ENCODE results near the gene KCNQ1. TPM values are rescaled to one million over a fixed set of nuclear protein-coding genes. Genes with fewer than 3 reads are reported as not detected.

The KCNQ1 gene
- total and polyA plus RNA-seq, 2 of the 13 experiments (the other 11 are each of a cell fraction or from before 2014, with no cell fraction given): 0.02 to 0.08 TPM

DNA sequence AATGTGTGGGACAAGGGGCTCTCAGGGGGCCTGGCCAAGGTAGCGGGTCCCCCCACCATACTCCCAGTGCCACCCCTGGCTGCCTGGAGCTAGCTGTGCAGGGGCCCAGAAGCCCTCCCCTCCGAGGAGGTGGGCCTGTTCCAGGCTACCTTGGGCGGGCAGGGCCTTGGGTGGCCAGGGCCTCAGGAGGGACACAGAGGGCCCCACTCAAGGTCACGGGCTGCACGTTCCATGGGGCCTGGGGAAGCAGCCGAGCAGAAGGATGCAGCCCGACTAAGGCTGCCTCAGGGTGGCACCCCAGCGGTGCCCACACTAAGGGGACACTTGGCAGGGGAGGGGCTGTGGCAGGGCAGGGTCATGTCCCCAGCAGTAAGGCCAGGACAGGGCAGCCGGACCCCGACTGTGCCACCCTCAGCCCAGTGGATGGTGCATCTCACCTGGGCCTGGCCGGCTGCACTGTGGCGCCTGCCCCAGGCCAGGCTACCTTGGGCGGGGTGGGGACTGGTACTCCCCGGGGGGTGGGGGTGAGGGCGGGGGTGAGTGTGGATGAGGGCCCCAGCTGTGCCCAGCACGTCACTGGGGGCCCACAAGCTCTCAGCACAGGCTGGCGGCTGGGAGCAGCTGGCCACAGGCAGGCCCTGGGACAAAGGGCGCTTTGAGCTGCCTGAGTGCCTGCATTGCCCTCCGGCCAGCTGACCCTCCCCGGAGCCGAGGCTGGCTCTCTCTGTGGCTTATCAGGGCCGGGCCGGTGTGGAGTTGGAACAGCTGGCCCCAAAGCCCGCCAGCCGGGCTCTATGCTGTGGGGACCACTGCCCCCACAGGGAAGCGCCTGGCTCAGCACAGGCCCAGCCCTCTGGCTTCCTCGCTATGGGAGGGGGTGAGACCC, 117.1 kb downstream of the KCNQ1 start (continued):
- peak; percentile 54; the same call in 1 of the 2 replicates for TF ChIP-seq KDM6A (CRISPR knock-in tag; IDR thresholded peaks at IDR 0.05; ENCODE audit: low read depth)
- TF ChIP-seq FOXA3 (CRISPR knock-in tag; IDR thresholded peaks at IDR 0.05): peak; percentile 13; the same call in 1 of the 2 replicates
- no peak for TF ChIP-seq RARA (CRISPR knock-in tag; IDR thresholded peaks at IDR 0.05)
- TF ChIP-seq, protein P1, sequence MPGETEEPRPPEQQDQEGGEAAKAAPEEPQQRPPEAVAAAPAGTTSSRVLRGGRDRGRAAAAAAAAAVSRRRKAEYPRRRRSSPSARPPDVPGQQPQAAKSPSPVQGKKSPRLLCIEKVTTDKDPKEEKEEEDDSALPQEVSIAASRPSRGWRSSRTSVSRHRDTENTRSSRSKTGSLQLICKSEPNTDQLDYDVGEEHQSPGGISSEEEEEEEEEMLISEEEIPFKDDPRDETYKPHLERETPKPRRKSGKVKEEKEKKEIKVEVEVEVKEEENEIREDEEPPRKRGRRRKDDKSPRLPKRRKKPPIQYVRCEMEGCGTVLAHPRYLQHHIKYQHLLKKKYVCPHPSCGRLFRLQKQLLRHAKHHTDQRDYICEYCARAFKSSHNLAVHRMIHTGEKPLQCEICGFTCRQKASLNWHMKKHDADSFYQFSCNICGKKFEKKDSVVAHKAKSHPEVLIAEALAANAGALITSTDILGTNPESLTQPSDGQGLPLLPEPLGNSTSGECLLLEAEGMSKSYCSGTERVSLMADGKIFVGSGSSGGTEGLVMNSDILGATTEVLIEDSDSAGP (CRISPR knock-in tag; IDR thresholded peaks at IDR 0.05; ENCODE audit: borderline replicate concordance): peak; percentile 61; the same call in 1 of the 2 replicates
- TF ChIP-seq ZC3H4 (CRISPR knock-in tag; IDR thresholded peaks at IDR 0.05; ENCODE audit: borderline replicate concordance): no peak
- no peak for TF ChIP-seq TCF12 (IDR thresholded peaks at IDR 0.05)
- TF ChIP-seq TCF12 (CRISPR knock-in tag; IDR thresholded peaks at IDR 0.05): no peak
- TF ChIP-seq PREB (CRISPR knock-in tag; IDR thresholded peaks at IDR 0.05): no peak
- no peak for TF ChIP-seq ZBTB8A (CRISPR knock-in tag; IDR thresholded peaks at IDR 0.05; ENCODE audit: borderline replicate concordance, low read depth)
- TF ChIP-seq PBX2 (CRISPR knock-in tag; IDR thresholded peaks at IDR 0.05): no peak
- no peak for TF ChIP-seq NFIC (IDR thresholded peaks at IDR 0.05; ENCODE audit: low read length)
- TF ChIP-seq ZBTB20 (CRISPR knock-in tag; IDR thresholded peaks at IDR 0.05; ENCODE audit: borderline replicate concordance, low read depth): no peak
- TF ChIP-seq ZNF790 (CRISPR knock-in tag; IDR thresholded peaks at IDR 0.05; ENCODE audit: borderline replicate concordance): no peak
- TF ChIP-seq, protein P2, sequence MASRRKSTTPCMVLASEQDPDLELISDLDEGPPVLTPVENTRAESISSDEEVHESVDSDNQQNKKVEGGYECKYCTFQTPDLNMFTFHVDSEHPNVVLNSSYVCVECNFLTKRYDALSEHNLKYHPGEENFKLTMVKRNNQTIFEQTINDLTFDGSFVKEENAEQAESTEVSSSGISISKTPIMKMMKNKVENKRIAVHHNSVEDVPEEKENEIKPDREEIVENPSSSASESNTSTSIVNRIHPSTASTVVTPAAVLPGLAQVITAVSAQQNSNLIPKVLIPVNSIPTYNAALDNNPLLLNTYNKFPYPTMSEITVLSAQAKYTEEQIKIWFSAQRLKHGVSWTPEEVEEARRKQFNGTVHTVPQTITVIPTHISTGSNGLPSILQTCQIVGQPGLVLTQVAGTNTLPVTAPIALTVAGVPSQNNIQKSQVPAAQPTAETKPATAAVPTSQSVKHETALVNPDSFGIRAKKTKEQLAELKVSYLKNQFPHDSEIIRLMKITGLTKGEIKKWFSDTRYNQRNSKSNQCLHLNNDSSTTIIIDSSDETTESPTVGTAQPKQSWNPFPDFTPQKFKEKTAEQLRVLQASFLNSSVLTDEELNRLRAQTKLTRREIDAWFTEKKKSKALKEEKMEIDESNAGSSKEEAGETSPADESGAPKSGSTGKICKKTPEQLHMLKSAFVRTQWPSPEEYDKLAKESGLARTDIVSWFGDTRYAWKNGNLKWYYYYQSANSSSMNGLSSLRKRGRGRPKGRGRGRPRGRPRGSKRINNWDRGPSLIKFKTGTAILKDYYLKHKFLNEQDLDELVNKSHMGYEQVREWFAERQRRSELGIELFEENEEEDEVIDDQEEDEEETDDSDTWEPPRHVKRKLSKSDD (CRISPR knock-in tag; IDR thresholded peaks at IDR 0.05; ENCODE audit: low read depth): no peak
- TF ChIP-seq, protein P3, sequence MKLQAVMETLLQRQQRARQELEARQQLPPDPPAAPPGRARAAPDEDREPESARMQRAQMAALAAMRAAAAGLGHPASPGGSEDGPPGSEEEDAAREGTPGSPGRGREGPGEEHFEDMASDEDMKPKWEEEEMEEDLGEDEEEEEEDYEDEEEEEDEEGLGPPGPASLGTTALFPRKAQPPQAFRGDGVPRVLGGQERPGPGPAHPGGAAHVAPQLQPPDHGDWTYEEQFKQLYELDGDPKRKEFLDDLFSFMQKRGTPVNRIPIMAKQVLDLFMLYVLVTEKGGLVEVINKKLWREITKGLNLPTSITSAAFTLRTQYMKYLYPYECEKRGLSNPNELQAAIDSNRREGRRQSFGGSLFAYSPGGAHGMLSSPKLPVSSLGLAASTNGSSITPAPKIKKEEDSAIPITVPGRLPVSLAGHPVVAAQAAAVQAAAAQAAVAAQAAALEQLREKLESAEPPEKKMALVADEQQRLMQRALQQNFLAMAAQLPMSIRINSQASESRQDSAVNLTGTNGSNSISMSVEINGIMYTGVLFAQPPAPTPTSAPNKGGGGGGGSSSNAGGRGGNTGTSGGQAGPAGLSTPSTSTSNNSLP (IDR thresholded peaks at IDR 0.05; ENCODE audit: low read depth, low read length): no peak
- peak; percentile 76; the same call in 1 of the 2 replicates for TF ChIP-seq ZBTB7A (CRISPR knock-in tag; IDR thresholded peaks at IDR 0.05)
- TF ChIP-seq, protein P4, sequence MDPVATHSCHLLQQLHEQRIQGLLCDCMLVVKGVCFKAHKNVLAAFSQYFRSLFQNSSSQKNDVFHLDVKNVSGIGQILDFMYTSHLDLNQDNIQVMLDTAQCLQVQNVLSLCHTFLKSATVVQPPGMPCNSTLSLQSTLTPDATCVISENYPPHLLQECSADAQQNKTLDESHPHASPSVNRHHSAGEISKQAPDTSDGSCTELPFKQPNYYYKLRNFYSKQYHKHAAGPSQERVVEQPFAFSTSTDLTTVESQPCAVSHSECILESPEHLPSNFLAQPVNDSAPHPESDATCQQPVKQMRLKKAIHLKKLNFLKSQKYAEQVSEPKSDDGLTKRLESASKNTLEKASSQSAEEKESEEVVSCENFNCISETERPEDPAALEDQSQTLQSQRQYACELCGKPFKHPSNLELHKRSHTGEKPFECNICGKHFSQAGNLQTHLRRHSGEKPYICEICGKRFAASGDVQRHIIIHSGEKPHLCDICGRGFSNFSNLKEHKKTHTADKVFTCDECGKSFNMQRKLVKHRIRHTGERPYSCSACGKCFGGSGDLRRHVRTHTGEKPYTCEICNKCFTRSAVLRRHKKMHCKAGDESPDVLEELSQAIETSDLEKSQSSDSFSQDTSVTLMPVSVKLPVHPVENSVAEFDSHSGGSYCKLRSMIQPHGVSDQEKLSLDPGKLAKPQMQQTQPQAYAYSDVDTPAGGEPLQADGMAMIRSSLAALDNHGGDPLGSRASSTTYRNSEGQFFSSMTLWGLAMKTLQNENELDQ (CRISPR knock-in tag; IDR thresholded peaks at IDR 0.05; ENCODE audit: borderline replicate concordance): no peak

All from HepG2 (cell line).